Muscle layer of duodenum (tissue), 2 donors: Measurements from ENCODE around the gene TXN.
"Not testable (repeated sequence)": the region's sequence is repeated elsewhere in the genome, so short reads cannot be mapped to it uniquely, and the experiment has no call there.

Experiments used
- H3K27ac ChIP-seq: one replicate; pipeline ENCODE4 v1.7.0; 2013; ENCODE audit warnings: mild to moderate bottlenecking, low read length
- H3K27me3 ChIP-seq: one replicate; pipeline ENCODE4 v1.7.0; 2013; ENCODE audit warnings: low read depth, mild to moderate bottlenecking, control low read depth, low read length
- H3K36me3 ChIP-seq, 2 donors: one replicate each; pipeline ENCODE4 v1.7.0; 2013; ENCODE audit warnings: low read length in 2 of 2, control low read depth in 1 of 2, mild to moderate bottlenecking in 1 of 2; ENCODE audit not compliant: insufficient read depth in 2 of 2, control insufficient read depth in 1 of 2
- H3K4me1 ChIP-seq, 2 donors: one replicate each; pipeline ENCODE4 v1.7.0; 2013; ENCODE audit warnings: low read length in 2 of 2, mild to moderate bottlenecking in 2 of 2, control low read depth in 1 of 2, moderate library complexity in 1 of 2; ENCODE audit not compliant: insufficient read depth in 2 of 2, control insufficient read depth in 1 of 2
- H3K4me3 ChIP-seq, 2 donors: one replicate each; pipeline ENCODE4 v1.7.0; 2013; ENCODE audit warnings: low read length in 2 of 2, low read depth in 1 of 2, mild to moderate bottlenecking in 1 of 2
- H3K9me3 ChIP-seq, 2 donors: one replicate each; pipeline ENCODE4 v1.7.0; 2013; ENCODE audit warnings: low read length in 2 of 2, control low read depth in 1 of 2, mild to moderate bottlenecking in 1 of 2; ENCODE audit not compliant: control insufficient read depth in 1 of 2
- donor health status: healthy.

Gene TXN

GRCh38 chr9:110255463-110256379 is 586 bp downstream of the TXN start:
- peak overlapping the region; percentile 83 for H3K27ac ChIP-seq
- H3K27me3 ChIP-seq, result no peaks in the 10 kb centered on the region
- peaks cover 5 to 22% of the 10 kb centered on the region in 2 donors for H3K4me1 ChIP-seq
- H3K36me3 ChIP-seq, result peaks cover 0 to 6% of the 10 kb centered on the region in 2 donors
- H3K9me3 ChIP-seq, result no peaks in the 10 kb centered on the region
- H3K4me3 ChIP-seq, result peak overlapping the region; percentile 87 to 97

DNA sequence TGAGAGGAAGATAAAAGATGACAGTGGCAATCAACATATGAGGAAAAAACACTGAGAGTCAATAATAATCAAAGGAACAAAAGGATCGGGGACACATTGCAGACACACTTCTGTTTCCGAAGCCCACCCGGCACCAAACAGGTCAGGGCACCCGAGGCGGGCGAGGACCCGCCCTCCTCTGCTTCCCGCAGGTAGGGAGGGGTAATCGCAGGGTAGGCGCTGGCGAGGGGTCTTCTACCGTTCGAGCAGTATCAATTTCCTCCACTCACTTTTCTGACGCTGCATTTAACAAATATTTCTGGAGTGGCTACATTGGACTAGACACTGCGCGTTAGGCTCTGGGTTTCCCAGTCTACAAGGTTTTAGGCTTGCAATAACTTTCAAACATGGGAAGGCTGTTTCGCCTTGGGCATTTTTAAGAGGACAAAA is 1.3 kb downstream of the TXN start:
- Histone ChIP-seq H3K4me1 (peaks cover 5 to 22% of the 10 kb centered on the region in 2 donors), H3K9me3 (no peaks in the 10 kb centered on the region), H3K27ac (peak overlapping the region; percentile 83), H3K27me3 (no peaks in the 10 kb centered on the region), H3K36me3 (peaks cover under 1 to 12% of the 10 kb centered on the region in 2 donors), H3K4me3 (peak overlapping the region; percentile 87 to 97)

DNA sequence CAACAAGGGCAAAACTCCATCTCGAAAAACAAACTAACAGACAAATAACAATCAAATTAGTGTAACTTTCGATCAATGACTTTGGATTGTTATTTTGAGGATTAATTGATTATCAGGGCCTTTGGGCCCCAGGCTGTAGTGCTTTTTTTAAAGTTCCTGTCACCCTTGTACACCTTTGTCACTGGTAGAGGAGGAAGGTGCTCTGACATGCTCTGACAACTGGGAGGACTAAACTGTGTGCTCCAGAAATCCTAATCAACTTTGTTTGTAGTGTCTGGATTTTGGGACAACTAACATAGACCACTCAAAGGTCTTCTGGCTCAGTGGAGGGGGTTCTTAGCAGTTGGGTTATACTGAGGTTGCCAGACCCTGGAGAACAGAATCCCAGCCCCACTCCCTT is 1.8 kb downstream of the TXN start:
- Histone ChIP-seq H3K4me1 (peaks cover 5 to 22% of the 10 kb centered on the region in 2 donors), H3K36me3 (peaks cover 6 to 16% of the 10 kb centered on the region in 2 donors), H3K9me3 (no peaks in the 10 kb centered on the region), H3K4me3 (peak overlapping the region; percentile 87 to 97), H3K27ac (peak overlapping the region; percentile 83), H3K27me3 (no peaks in the 10 kb centered on the region)

DNA sequence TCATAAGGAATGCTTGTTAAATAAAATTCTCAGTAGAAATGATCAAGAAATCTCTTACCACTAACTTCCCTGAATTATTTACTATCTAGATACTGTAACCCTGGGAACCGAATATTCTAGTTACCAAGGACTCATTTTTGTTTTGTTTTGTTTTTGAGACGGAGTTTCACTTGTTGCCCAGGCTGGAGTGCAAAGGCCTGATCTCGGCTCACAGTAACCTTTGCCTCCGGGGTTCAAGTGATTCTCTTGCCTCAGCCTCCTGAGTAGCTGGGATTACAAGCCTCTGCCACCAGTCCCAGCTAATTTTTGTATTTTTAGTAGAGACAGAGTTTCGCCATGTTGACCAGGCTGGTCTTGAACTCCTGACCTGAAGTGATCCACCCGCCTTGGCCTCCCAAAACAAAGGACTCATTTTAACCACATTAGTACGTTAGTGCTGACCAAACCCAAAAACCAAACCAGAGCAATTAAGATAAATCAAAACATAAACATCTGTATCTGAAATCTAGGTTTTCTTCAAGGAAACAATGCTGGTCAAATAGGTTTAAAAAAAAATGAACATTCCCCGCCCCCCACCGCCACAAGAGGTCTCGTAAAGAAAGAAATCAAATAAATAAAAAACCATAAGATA is 3.7 kb downstream of the TXN start:
- H3K27ac ChIP-seq, result peak overlapping the region; percentile 32
- H3K36me3 ChIP-seq, result peaks cover 15 to 29% of the 10 kb centered on the region in 2 donors
- no peaks in the 10 kb centered on the region for H3K9me3 ChIP-seq
- no peak overlapping the region for H3K4me3 ChIP-seq
- no peaks in the 10 kb centered on the region for H3K27me3 ChIP-seq
- H3K4me1 ChIP-seq, result peaks cover 5 to 17% of the 10 kb centered on the region in 2 donors

DNA sequence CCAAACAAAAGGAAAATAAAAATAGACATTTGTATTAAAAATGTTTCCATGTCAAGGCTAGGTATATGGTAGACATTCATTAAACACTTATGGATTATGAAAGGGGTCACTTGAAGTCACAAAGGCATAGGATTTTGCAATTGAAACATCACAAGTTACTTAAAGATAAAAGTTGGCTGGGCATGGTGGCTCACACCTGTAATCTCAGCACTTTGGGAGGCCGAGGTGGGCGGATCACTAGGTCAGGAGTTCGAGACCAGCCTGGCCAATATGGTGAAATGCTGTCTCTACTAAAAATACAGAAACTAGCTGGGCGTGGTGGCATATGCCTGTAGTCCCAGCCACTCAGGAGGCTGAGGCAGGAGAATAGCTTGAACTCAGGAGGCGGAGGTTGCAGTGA is 4.5 kb downstream of the TXN start:
- H3K4me1 ChIP-seq, result peaks cover 0 to 14% of the 10 kb centered on the region in 2 donors
- peaks cover 16 to 34% of the 10 kb centered on the region in 2 donors for H3K36me3 ChIP-seq
- H3K27ac ChIP-seq, H3K27me3 ChIP-seq, H3K9me3 ChIP-seq, H3K4me3 ChIP-seq: not testable (repeated sequence)

DNA sequence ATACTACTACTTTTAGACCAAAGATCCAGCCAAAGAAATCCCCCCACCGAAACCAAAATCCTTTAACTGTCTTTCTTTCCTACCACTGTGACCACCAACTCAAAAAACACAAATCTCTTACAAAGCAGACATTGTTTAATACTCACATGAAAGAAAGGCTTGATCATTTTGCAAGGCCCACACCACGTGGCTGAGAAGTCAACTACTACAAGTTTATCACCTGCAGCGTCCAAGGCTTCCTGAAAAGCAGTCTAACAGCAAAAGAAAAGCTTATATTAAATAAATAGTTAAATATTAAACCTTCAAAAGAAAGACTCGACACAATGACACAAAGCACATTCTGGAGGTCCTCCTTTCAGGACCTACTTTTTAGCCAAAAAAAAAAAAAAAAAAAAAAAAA is 5.1 kb downstream of the TXN start:
- no peak overlapping the region for H3K4me3 ChIP-seq
- H3K27me3 ChIP-seq, result no peaks in the 10 kb centered on the region
- peaks cover 22 to 37% of the 10 kb centered on the region in 2 donors for H3K36me3 ChIP-seq
- H3K9me3 ChIP-seq, result no peaks in the 10 kb centered on the region
- H3K27ac ChIP-seq, result no peak overlapping the region
- H3K4me1 ChIP-seq, result peaks cover 0 to 14% of the 10 kb centered on the region in 2 donors

DNA sequence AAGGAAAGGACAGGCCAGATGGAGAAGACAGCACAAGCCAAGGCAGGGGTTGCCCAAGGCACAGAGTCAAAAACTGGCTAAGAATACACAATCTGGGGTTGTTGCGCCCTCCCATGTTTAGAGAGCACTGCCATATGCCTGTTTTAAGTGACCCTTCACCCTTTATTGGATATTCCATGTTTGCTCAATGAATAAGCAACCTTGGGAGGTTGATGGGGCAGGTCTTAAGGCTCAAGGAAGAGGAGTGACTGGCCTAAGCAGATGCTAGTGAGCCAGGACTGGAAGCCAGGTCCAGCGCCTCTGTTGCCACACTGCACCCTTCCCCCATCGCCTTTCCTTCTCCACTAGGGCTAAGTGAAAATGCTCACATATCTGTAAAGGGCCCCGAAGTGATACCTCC is 6.7 kb downstream of the TXN start:
- H3K27me3 ChIP-seq, result no peaks in the 10 kb centered on the region
- no peak overlapping the region for H3K27ac ChIP-seq
- no peaks in the 10 kb centered on the region for H3K9me3 ChIP-seq
- peaks cover 27 to 48% of the 10 kb centered on the region in 2 donors for H3K36me3 ChIP-seq
- H3K4me3 ChIP-seq, result no peak overlapping the region
- peaks cover 0 to 14% of the 10 kb centered on the region in 2 donors for H3K4me1 ChIP-seq

GRCh38 chr9:110248361-110248760 is 7.9 kb downstream of the TXN start:
- Histone ChIP-seq H3K9me3 (no peaks in the 10 kb centered on the region), H3K27ac (no peak overlapping the region), H3K4me3 (no peak overlapping the region), H3K4me1 (peaks cover 0 to 12% of the 10 kb centered on the region in 2 donors), H3K36me3 (peaks cover 34 to 55% of the 10 kb centered on the region in 2 donors), H3K27me3 (no peaks in the 10 kb centered on the region)

GRCh38 chr9:110246214-110246613 is 10.1 kb downstream of the TXN start:
- Histone ChIP-seq H3K4me3 (no peak overlapping the region), H3K27ac (no peak overlapping the region), H3K4me1 (no peaks in the 10 kb centered on the region), H3K27me3 (no peaks in the 10 kb centered on the region), H3K36me3 (peaks cover 42 to 70% of the 10 kb centered on the region in 2 donors), H3K9me3 (no peaks in the 10 kb centered on the region)

- no peak overlapping the region for H3K27ac ChIP-seq
- H3K9me3 ChIP-seq, result no peaks in the 10 kb centered on the region
- H3K4me3 ChIP-seq, result no peak overlapping the region
- peaks cover 37 to 61% of the 10 kb centered on the region in 2 donors for H3K36me3 ChIP-seq
- H3K27me3 ChIP-seq, result no peaks in the 10 kb centered on the region
- H3K4me1 ChIP-seq, result no peaks in the 10 kb centered on the region
These were observed 11.7 kb downstream of the TXN start for GRCh38 chr9:110244616-110245015.

DNA sequence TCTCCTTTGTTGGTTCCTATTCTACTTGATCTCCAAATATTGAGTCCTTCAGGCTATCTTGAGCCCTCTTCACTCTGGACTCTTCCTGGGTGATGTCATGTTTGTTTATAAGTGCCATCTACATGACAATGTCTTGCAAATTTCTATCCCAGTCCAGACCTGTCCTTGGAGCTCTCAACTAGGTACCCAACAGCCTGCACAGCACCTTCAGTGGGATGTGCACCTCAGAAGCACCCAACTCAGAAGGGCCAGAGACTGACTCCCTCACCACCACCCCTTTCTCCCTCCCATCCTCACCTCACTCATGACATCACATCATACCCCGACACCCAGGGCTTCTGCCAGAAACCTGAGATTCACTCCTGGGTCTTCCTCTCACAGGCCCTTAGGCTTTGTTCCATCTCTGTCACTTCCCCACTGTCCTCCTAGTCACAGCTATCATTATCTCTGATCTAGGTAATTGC is 14.4 kb downstream of the TXN start:
- Histone ChIP-seq H3K36me3 (peaks cover 27 to 40% of the 10 kb centered on the region in 2 donors), H3K27ac (no peak overlapping the region), H3K4me3 (no peak overlapping the region)

More for the DNA sequence above, 14.4 kb downstream of the TXN start:
- Histone ChIP-seq H3K27me3 (no peaks in the 10 kb centered on the region), H3K9me3 (no peaks in the 10 kb centered on the region), H3K4me1 (no peaks in the 10 kb centered on the region)
